HG02623 (cell line): ENCODE data around the gene KLHL36.

Experiments used
- ATAC-seq: cut with Tn5 transposase; IDR thresholded peaks from one replicate; pipeline ENCODE4 v1.9.1; 2021; ENCODE audit warnings: moderate library complexity; ENCODE audit not compliant: unreplicated experiment

Gene KLHL36

GRCh38 chr16:84641643-84642358, 6.5 kb upstream of the KLHL36 start:
- no peak for ATAC-seq

GRCh38 chr16:84643180-84643583, 5.1 kb upstream of the KLHL36 start:
- ATAC-seq = no peak

GRCh38 chr16:84643674-84644073, 4.6 kb upstream of the KLHL36 start:
- no peak for ATAC-seq

- ATAC-seq = peak; percentile 44
These were observed 542 bp downstream of the KLHL36 start for GRCh38 chr16:84648595-84649510.

GRCh38 chr16:84649511-84649861, 1.2 kb downstream of the KLHL36 start:
- no peak for ATAC-seq

- ATAC-seq = no peak
These were observed 2.0 kb downstream of the KLHL36 start for GRCh38 chr16:84650062-84650991.

- no peak for ATAC-seq
These were observed 4.3 kb downstream of the KLHL36 start for GRCh38 chr16:84652566-84652965.

GRCh38 chr16:84654238-84654637, 5.9 kb downstream of the KLHL36 start:
- no peak for ATAC-seq

- no peak for ATAC-seq
These were observed 6.7 kb downstream of the KLHL36 start for GRCh38 chr16:84654998-84655397.

GRCh38 chr16:84656649-84657048, 8.3 kb downstream of the KLHL36 start:
- no peak for ATAC-seq

- ATAC-seq = no peak
These were observed 9.0 kb downstream of the KLHL36 start for GRCh38 chr16:84657229-84657837.

- no peak for ATAC-seq
These were observed 10.4 kb downstream of the KLHL36 start for GRCh38 chr16:84658690-84659089.

GRCh38 chr16:84659656-84660300, 11.5 kb downstream of the KLHL36 start:
- no peak for ATAC-seq

GRCh38 chr16:84660973-84661372, 12.7 kb downstream of the KLHL36 start:
- ATAC-seq = no peak

- ATAC-seq = no peak
These were observed 13.2 kb downstream of the KLHL36 start for GRCh38 chr16:84661418-84662060.

- ATAC-seq = no peak
These were observed 14.2 kb downstream of the KLHL36 start for GRCh38 chr16:84662471-84662870.

GRCh38 chr16:84663433-84664101, 15.3 kb downstream of the KLHL36 start:
- ATAC-seq = no peak

- ATAC-seq = no peak
These were observed 17.0 kb downstream of the KLHL36 start for GRCh38 chr16:84665359-84665758.

- no peak for ATAC-seq
These were observed 17.5 kb downstream of the KLHL36 start for GRCh38 chr16:84665843-84666242.
